Measurements from ENCODE around the gene ECM1.

DNA sequence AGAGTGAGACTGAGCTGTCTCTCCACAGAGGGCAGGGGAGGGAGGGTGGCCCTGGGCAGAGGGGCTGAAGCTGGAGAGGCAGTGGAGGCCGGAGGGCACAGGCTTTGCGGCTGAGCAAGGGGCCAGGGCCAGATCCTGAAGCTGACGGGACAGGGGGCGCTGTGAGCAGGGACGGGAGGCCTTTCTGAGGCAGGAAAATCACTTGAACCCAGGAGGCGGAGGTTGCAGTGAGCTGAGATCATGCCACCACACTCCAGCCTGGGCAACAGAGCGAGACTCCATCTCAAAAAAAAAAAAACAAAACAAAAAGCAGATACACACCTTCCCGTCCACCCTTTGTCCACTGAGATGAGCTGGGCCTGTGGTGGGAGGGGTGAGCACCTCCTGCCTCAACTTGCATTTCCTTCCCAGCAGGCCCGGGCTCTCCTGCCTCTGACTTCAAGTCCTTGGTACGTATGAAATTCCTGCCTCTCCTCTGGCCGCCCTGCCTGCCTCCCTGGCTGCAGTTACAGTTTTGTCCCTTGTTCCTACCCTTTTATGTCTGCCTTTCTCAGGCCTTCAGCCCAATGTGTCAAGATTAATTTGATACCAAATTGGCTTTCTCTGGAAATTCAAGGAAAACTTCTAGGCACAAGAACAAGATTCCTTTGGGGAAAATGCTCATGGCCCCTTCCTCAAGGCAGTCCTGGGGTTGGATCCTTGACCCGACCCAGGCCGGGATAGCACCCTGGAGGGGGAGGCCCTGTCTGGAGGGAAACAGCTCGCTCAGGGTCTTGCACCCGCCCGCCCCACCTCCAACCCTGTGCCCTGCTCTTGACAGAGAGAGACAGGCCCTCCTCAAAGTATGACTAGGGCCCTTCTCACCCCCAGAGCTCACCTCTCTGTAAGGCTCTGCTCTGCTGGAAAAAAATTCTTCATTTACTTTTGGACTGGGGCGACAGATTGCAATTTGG lies 30.1 kb downstream of the ECM1 start:
- no peak for TF ChIP-seq CTCF (IDR thresholded peaks at IDR 0.05)
- TF ChIP-seq POLR2A (IDR thresholded peaks at IDR 0.05), result no peak
